GM23338 (cell line): ENCODE measurements around the gene MYOT. TPM values are rescaled to one million over a fixed set of nuclear protein-coding genes. Genes with fewer than 3 reads are reported as not detected.

Experiments used
- ATAC-seq: fragments of 200-7000 bp; cut with Tn5 transposase; 3 replicates; pipeline ENCODE4 v1.9.1; 2020
- DNase-seq: peaks from one replicate; pipeline ENCODE4 v3.0.0-alpha.2; 2015; ENCODE audit warnings: low spot score
- H2AFZ ChIP-seq: fragments of 200-600 bp; sonication (generic); 2 replicates; pipeline ENCODE4 v1.8.0; 2016; ENCODE audit warnings: antibody characterized with exemption, mild to moderate bottlenecking, moderate library complexity
- H3F3A ChIP-seq: fragments of 200-600 bp; sonication (generic); replicated peaks from 2 replicates; pipeline ENCODE4 v1.8.0; 2017; ENCODE audit warnings: antibody characterized with exemption, mixed run types, low read depth
- H3K27ac ChIP-seq: fragments of 200-600 bp; sonication (generic); 2 replicates; pipeline ENCODE4 v1.6.1; 2016; ENCODE audit warnings: low read depth
- H3K27me3 ChIP-seq: fragments of 200-600 bp; sonication (generic); 2 replicates; pipeline ENCODE4 v1.8.0; 2016; ENCODE audit warnings: mild to moderate bottlenecking, mixed run types, moderate library complexity; ENCODE audit not compliant: insufficient read depth
- H3K36me3 ChIP-seq: fragments of 200-600 bp; sonication (generic); 2 replicates; pipeline ENCODE4 v1.8.0; 2016; ENCODE audit warnings: mild to moderate bottlenecking; ENCODE audit not compliant: insufficient read depth
- H3K4me1 ChIP-seq: fragments of 200-600 bp; sonication (generic); 2 replicates; pipeline ENCODE4 v1.8.0; 2016; ENCODE audit warnings: mild to moderate bottlenecking, moderate library complexity; ENCODE audit not compliant: insufficient read depth
- H3K4me2 ChIP-seq: fragments of 200-600 bp; sonication (generic); 2 replicates; pipeline ENCODE4 v1.7.1; 2017; ENCODE audit warnings: mixed run types
- H3K4me3 ChIP-seq: fragments of 200-600 bp; sonication (generic); 2 replicates; pipeline ENCODE4 v1.6.1; 2016; ENCODE audit warnings: mixed run types
- H3K79me2 ChIP-seq: fragments of 200-600 bp; sonication (generic); replicated peaks from 2 replicates; pipeline ENCODE4 v1.8.0; 2017; ENCODE audit warnings: mild to moderate bottlenecking; ENCODE audit not compliant: insufficient read depth
- H3K9me2 ChIP-seq: fragments of 200-600 bp; sonication (generic); 2 replicates; pipeline ENCODE4 v1.8.0; 2017; ENCODE audit not compliant: insufficient read depth
- H4K20me1 ChIP-seq: fragments of 200-600 bp; sonication (generic); replicated peaks from 2 replicates; pipeline ENCODE4 v1.8.0; 2017; ENCODE audit warnings: mild to moderate bottlenecking; ENCODE audit not compliant: insufficient read depth
- H3K27ac Mint-ChIP-seq: 2 replicates; pipeline ENCODE4 v1.8.0; 2020; ENCODE audit warnings: inconsistent platforms, mild to moderate bottlenecking, moderate library complexity, mixed read lengths
- H3K27me3 Mint-ChIP-seq: 3 replicates; pipeline ENCODE4 v1.8.0; 2022; ENCODE audit warnings: low read depth, mild to moderate bottlenecking, moderate library complexity, mixed read lengths, inconsistent platforms; ENCODE audit not compliant: insufficient read depth, poor library complexity
- H3K36me3 Mint-ChIP-seq: 3 replicates; pipeline ENCODE4 v1.8.0; 2021; ENCODE audit warnings: low read depth, mild to moderate bottlenecking, inconsistent platforms, moderate library complexity, mixed read lengths
- H3K4me1 Mint-ChIP-seq: 3 replicates; pipeline ENCODE4 v1.8.0; 2020; ENCODE audit warnings: mild to moderate bottlenecking, inconsistent platforms, mixed read lengths
- H3K4me3 Mint-ChIP-seq: 3 replicates; pipeline ENCODE4 v1.8.0; 2021; ENCODE audit warnings: moderate library complexity, mild to moderate bottlenecking, inconsistent platforms, mixed read lengths
- H3K9me3 Mint-ChIP-seq: 3 replicates; pipeline ENCODE4 v1.8.0; 2020; ENCODE audit warnings: moderate library complexity, mild to moderate bottlenecking, inconsistent platforms, mixed read lengths
- EZH2 ChIP-seq: fragments of 200-600 bp; sonication (generic); IDR thresholded peaks from one replicate; pipeline ENCODE4 v1.8.0; 2017; ENCODE audit warnings: antibody characterized with exemption, mild to moderate bottlenecking, low read depth; ENCODE audit not compliant: unreplicated experiment
- EZH2phosphoT487 ChIP-seq: fragments of 200-600 bp; sonication (generic); IDR thresholded peaks from one replicate; pipeline ENCODE4 v1.8.1; 2018; ENCODE audit warnings: antibody characterized with exemption; ENCODE audit not compliant: unreplicated experiment
- JUNB ChIP-seq: IDR thresholded peaks from one replicate; pipeline ENCODE4 v1.6.1; 2016; ENCODE audit warnings: antibody characterized with exemption; ENCODE audit not compliant: unreplicated experiment
- POLR2AphosphoS5 ChIP-seq: IDR thresholded peaks from 2 replicates; pipeline ENCODE4 v1.6.1; 2016; ENCODE audit warnings: antibody characterized with exemption, low read depth
- ZNF114 ChIP-seq: fragments of 250-450 bp; sonication (Bioruptor Pico); IDR thresholded peaks from 2 replicates; pipeline ENCODE4 v1.5.0; 2020; ENCODE audit warnings: mild to moderate bottlenecking, moderate library complexity
- ZNF331 ChIP-seq: fragments of 250-450 bp; sonication (Bioruptor Pico); IDR thresholded peaks from 2 replicates; pipeline ENCODE4 v1.5.0; 2020; ENCODE audit warnings: low read depth, mild to moderate bottlenecking, moderate library complexity
- polyA plus RNA-seq: library from polyadenylated mRNA; unstranded; fragments of >200 nt; fragmentation: Nextera tagmentation; extraction: Ambion mirVana; gene quantifications from 2 replicates; pipeline ENCODE4 v1.2.1, GENCODE V29; 2016
- total RNA-seq: library from RNA; depleted of rRNA; stranded (reverse); fragments of >200 nt; shearing (Covaris generic); gene quantifications from 2 replicates; pipeline ENCODE4 v1.2.3, GENCODE V29; 2014
- TF ChIP-seq, protein P1 (sequence below), 2 experiments: fragments of 200-600 bp in 1 of 2; sonication (generic) in 1 of 2; conservative IDR thresholded peaks; 2 replicates each; pipeline versions ENCODE4 v1.5.1 to v1.6.1; 2016 to 2017; ENCODE audit warnings: antibody characterized with exemption in 2 of 2, low read depth in 2 of 2, mild to moderate bottlenecking in 2 of 2, moderate library complexity in 1 of 2
- TF ChIP-seq, protein P2 (sequence below): IDR thresholded peaks from 2 replicates; pipeline ENCODE4 v1.6.1; 2016; ENCODE audit warnings: antibody characterized with exemption
- TF ChIP-seq, protein P3 (sequence below): IDR thresholded peaks from one replicate; pipeline ENCODE4 v1.6.1; 2018; ENCODE audit warnings: antibody characterized with exemption; ENCODE audit not compliant: unreplicated experiment
- TF ChIP-seq, protein P4 (sequence below): fragments of 250-450 bp; sonication (Bioruptor Pico); IDR thresholded peaks from 2 replicates; pipeline ENCODE4 v1.5.0; 2020; ENCODE audit warnings: mild to moderate bottlenecking, moderate library complexity

Gene MYOT
- total and polyA plus RNA-seq, 2 experiments from 2014 or later: 0.58 TPM; not detected in 1

DNA sequence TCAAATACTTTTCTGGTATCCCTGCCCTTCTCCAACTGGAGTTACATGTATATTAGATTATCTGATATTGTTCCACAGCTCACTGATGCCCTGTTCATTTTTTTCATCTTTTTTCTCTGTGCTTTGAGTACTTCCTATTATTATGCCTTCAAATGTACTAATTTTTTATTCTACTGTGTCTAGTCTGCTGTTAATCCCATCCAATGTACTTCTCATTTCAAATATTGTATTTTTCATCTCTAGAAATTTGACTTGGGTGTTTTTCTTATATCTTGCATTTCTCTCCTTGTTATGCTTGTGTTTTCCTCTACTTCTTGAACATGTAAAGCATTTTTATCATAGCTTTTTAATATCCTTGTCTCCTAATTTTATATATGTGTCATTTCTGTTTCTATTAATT lies 41.6 kb upstream of the MYOT start (continued):
- TF ChIP-seq, protein P1, sequence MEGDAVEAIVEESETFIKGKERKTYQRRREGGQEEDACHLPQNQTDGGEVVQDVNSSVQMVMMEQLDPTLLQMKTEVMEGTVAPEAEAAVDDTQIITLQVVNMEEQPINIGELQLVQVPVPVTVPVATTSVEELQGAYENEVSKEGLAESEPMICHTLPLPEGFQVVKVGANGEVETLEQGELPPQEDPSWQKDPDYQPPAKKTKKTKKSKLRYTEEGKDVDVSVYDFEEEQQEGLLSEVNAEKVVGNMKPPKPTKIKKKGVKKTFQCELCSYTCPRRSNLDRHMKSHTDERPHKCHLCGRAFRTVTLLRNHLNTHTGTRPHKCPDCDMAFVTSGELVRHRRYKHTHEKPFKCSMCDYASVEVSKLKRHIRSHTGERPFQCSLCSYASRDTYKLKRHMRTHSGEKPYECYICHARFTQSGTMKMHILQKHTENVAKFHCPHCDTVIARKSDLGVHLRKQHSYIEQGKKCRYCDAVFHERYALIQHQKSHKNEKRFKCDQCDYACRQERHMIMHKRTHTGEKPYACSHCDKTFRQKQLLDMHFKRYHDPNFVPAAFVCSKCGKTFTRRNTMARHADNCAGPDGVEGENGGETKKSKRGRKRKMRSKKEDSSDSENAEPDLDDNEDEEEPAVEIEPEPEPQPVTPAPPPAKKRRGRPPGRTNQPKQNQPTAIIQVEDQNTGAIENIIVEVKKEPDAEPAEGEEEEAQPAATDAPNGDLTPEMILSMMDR (conservative IDR thresholded peaks at IDR 0.05; ENCODE audit: low read depth in 2 of 2): no peak
- TF ChIP-seq ZNF331 (CRISPR knock-in tag) (no peak), EZH2 (no peak), POLR2AphosphoS5 (no peak)
- TF ChIP-seq, protein P2, sequence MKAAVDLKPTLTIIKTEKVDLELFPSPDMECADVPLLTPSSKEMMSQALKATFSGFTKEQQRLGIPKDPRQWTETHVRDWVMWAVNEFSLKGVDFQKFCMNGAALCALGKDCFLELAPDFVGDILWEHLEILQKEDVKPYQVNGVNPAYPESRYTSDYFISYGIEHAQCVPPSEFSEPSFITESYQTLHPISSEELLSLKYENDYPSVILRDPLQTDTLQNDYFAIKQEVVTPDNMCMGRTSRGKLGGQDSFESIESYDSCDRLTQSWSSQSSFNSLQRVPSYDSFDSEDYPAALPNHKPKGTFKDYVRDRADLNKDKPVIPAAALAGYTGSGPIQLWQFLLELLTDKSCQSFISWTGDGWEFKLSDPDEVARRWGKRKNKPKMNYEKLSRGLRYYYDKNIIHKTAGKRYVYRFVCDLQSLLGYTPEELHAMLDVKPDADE: no peak

DNA sequence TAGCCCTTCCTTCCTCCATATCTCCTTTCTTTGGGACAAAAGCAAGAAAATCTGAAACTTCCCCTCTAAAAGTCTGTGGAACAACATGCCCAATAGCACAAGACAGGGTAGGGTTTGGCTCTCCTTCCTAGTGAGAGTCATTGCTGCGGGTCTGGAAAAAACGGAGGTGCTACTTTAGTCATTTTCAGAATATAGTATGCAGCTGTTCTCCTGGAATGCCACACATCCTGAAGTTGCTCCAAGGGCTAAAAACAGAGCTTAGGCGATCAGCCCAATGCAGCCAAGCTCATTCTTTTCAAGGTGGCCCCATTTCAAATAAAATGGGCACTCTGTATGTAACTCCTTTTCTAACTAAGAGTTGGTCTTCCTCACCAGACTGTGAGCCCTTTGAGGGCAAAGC lies 39.5 kb upstream of the MYOT start:
- Mint-ChIP-seq H3K9me3 (no peaks in the 10 kb centered on the region; the same call in 2 of the 3 replicates), H3K4me1 (peaks cover 15% of the 10 kb centered on the region; the same call in 2 of the 3 replicates), H3K27me3 (no peaks in the 10 kb centered on the region), H3K36me3 (no peaks in the 10 kb centered on the region), H3K27ac (no peak overlapping the region), H3K4me3 (no peak overlapping the region)
- DNase-seq: no peak
- H3K9me2 ChIP-seq: no peaks in the 10 kb centered on the region
- no peaks in the 10 kb centered on the region for H3K79me2 ChIP-seq
- peak overlapping the region; percentile 52; the same call in 1 of the 2 replicates for H2AFZ ChIP-seq
- H3K4me2 ChIP-seq: no peak overlapping the region
- no peak overlapping the region for H3K4me3 ChIP-seq
- peaks cover 5% of the 10 kb centered on the region for H3K4me1 ChIP-seq
- no peaks in the 10 kb centered on the region for H4K20me1 ChIP-seq
- no peak for ATAC-seq
- H3F3A ChIP-seq: no peaks in the 10 kb centered on the region
- no peaks in the 10 kb centered on the region for H3K27me3 ChIP-seq
- no peak overlapping the region for H3K27ac ChIP-seq
- no peaks in the 10 kb centered on the region for H3K36me3 ChIP-seq
- TF ChIP-seq, protein P3, sequence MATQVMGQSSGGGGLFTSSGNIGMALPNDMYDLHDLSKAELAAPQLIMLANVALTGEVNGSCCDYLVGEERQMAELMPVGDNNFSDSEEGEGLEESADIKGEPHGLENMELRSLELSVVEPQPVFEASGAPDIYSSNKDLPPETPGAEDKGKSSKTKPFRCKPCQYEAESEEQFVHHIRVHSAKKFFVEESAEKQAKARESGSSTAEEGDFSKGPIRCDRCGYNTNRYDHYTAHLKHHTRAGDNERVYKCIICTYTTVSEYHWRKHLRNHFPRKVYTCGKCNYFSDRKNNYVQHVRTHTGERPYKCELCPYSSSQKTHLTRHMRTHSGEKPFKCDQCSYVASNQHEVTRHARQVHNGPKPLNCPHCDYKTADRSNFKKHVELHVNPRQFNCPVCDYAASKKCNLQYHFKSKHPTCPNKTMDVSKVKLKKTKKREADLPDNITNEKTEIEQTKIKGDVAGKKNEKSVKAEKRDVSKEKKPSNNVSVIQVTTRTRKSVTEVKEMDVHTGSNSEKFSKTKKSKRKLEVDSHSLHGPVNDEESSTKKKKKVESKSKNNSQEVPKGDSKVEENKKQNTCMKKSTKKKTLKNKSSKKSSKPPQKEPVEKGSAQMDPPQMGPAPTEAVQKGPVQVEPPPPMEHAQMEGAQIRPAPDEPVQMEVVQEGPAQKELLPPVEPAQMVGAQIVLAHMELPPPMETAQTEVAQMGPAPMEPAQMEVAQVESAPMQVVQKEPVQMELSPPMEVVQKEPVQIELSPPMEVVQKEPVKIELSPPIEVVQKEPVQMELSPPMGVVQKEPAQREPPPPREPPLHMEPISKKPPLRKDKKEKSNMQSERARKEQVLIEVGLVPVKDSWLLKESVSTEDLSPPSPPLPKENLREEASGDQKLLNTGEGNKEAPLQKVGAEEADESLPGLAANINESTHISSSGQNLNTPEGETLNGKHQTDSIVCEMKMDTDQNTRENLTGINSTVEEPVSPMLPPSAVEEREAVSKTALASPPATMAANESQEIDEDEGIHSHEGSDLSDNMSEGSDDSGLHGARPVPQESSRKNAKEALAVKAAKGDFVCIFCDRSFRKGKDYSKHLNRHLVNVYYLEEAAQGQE: no peak
- TF ChIP-seq ZNF114 (CRISPR knock-in tag) (no peak), JUNB (no peak), POLR2AphosphoS5 (no peak), EZH2phosphoT487 (no peak)
- TF ChIP-seq, protein P4, sequence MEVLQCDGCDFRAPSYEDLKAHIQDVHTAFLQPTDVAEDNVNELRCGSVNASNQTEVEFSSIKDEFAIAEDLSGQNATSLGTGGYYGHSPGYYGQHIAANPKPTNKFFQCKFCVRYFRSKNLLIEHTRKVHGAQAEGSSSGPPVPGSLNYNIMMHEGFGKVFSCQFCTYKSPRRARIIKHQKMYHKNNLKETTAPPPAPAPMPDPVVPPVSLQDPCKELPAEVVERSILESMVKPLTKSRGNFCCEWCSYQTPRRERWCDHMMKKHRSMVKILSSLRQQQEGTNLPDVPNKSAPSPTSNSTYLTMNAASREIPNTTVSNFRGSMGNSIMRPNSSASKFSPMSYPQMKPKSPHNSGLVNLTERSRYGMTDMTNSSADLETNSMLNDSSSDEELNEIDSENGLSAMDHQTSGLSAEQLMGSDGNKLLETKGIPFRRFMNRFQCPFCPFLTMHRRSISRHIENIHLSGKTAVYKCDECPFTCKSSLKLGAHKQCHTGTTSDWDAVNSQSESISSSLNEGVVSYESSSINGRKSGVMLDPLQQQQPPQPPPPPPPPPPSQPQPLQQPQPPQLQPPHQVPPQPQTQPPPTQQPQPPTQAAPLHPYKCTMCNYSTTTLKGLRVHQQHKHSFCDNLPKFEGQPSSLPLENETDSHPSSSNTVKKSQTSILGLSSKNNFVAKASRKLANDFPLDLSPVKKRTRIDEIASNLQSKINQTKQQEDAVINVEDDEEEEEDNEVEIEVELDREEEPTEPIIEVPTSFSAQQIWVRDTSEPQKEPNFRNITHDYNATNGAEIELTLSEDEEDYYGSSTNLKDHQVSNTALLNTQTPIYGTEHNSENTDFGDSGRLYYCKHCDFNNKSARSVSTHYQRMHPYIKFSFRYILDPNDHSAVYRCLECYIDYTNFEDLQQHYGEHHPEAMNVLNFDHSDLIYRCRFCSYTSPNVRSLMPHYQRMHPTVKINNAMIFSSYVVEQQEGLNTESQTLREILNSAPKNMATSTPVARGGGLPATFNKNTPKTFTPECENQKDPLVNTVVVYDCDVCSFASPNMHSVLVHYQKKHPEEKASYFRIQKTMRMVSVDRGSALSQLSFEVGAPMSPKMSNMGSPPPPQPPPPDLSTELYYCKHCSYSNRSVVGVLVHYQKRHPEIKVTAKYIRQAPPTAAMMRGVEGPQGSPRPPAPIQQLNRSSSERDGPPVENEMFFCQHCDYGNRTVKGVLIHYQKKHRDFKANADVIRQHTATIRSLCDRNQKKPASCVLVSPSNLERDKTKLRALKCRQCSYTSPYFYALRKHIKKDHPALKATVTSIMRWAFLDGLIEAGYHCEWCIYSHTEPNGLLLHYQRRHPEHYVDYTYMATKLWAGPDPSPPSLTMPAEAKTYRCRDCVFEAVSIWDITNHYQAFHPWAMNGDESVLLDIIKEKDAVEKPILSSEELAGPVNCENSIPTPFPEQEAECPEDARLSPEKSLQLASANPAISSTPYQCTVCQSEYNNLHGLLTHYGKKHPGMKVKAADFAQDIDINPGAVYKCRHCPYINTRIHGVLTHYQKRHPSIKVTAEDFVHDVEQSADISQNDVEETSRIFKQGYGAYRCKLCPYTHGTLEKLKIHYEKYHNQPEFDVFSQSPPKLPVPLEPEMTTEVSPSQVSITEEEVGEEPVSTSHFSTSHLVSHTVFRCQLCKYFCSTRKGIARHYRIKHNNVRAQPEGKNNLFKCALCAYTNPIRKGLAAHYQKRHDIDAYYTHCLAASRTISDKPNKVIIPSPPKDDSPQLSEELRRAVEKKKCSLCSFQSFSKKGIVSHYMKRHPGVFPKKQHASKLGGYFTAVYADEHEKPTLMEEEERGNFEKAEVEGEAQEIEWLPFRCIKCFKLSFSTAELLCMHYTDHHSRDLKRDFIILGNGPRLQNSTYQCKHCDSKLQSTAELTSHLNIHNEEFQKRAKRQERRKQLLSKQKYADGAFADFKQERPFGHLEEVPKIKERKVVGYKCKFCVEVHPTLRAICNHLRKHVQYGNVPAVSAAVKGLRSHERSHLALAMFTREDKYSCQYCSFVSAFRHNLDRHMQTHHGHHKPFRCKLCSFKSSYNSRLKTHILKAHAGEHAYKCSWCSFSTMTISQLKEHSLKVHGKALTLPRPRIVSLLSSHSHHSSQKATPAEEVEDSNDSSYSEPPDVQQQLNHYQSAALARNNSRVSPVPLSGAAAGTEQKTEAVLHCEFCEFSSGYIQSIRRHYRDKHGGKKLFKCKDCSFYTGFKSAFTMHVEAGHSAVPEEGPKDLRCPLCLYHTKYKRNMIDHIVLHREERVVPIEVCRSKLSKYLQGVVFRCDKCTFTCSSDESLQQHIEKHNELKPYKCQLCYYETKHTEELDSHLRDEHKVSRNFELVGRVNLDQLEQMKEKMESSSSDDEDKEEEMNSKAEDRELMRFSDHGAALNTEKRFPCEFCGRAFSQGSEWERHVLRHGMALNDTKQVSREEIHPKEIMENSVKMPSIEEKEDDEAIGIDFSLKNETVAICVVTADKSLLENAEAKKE: no peak
- TF ChIP-seq, protein P1 (conservative IDR thresholded peaks at IDR 0.05; ENCODE audit: low read depth in 2 of 2): no peak
